Activated CD8-positive, alpha-beta memory T cell treated with anti-CD3 and anti-CD28 coated beads, Interleukin-2, amount 50 U/mL, for 1 hour (primary cell): ENCODE measurements around the gene PAX5.
"Not testable (repeated sequence)": the region's sequence is repeated elsewhere in the genome, so short reads cannot be mapped to it uniquely, and the experiment has no call there.

Source experiments
- DNase-seq: peaks from one replicate; pipeline ENCODE4 v3.0.0-alpha.2; 2020; ENCODE audit errors: extremely low read depth

The PAX5 gene

DNA sequence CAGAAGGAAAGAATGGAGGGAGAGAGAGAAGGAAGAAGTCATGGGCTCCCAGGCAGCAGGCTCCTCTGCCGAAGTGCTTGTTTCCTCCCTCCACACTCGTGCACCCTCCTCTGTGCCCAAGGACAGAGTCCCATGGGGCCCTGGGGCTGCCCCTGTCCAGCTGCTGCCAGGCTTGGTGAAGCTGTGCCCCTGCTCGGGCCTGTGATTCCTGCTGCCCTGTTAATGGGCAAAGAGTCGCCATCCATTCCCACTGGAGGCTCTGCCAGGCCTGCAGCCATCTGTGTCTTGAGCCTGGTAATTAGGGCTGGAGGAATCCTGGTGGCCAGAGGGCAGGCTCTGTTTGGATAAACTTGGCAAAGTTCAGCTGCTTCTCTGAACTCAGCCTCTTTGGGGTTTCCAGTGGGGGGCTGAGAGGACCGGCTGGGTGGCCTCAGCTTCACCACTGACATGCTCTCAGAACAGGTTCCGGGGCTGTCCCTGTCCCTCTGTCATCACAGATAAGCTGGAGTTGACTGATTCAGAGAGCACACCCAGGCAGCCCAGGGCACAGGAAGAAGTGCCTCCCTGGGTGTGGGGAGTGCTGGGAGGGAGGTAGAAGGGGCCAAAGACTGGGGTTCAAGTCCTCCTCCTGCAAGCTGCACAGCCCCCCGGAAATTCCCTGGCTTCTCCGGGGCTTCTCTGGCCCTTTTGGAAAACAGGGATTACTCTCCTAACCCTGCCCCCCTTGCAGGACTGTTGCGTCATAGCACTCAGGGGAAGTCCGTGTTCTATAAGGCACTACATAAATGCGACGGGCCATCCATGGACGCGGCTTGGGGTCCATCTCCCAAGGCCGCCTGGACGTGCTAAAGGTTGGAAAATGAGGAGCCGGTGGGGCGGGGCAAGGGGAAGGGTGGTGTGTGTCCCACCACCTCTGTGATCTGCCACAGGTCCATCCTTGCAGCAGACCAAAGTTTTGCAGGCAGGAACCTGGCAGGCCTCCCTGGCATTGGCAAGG, 154.8 kb downstream of the PAX5 start:
- DNase-seq = no peak

DNA sequence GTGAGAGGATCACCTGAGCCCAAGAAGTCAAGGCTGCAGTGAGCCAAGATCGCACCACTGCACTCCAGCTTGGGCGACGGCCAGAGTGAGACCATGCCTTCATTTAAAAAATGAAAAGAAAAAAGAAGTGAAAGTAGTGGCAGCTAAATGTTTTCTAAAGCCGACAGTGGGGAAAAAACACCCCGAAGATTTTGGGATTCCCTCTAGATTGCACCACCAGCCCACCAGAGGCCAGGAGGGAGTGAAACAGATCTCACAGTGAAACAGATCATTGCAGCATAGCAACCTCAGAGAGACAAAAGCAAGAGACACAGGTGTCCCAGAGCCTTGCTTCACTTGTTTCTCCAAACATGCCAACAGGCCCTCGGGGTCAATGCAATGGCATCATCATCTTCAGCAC, 156.8 kb downstream of the PAX5 start:
- no peak for DNase-seq

DNA sequence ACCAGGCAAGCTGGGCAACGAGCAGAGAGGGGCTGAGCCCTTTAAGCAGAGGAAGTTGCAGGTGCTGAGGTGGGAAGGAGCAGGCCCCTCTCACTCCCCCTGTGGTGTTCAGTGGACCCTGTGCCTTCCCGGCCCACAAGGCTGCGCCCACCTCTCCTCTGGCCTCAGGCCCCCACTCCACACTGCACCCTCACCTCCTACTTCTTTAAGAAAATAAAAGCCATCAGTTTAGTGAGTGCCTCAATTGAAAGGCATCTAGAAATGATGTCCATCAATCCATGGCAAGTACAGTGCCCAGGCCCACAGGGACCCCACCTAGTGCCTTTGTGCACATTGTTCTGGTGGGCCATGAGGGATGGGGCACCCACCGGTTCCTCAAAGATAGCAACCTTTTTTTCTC, 158.0 kb downstream of the PAX5 start:
- DNase-seq = no peak

DNA sequence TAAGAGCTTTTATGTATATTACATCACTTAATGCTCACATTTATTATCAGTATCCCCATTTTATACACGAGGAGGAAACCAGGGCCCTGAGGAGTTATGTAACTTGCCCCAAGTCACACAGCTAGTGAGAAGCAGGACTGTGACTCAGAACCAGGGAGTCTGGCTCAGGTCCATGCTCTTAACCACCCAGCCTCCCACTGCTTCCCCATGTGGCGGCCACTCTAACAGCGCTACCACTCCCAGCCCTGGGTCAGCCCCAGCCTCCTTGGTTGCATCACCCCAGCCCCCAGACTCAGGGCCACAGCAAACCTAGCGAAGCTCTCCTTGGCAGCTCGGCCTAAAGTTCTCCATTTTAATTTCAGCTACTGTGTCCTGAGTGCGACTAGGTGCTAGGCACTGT, 159.1 kb downstream of the PAX5 start:
- DNase-seq = no peak

- DNase-seq = no peak
Measured at GRCh38 chr9:36874261-36874660, 159.8 kb downstream of the PAX5 start.

DNA sequence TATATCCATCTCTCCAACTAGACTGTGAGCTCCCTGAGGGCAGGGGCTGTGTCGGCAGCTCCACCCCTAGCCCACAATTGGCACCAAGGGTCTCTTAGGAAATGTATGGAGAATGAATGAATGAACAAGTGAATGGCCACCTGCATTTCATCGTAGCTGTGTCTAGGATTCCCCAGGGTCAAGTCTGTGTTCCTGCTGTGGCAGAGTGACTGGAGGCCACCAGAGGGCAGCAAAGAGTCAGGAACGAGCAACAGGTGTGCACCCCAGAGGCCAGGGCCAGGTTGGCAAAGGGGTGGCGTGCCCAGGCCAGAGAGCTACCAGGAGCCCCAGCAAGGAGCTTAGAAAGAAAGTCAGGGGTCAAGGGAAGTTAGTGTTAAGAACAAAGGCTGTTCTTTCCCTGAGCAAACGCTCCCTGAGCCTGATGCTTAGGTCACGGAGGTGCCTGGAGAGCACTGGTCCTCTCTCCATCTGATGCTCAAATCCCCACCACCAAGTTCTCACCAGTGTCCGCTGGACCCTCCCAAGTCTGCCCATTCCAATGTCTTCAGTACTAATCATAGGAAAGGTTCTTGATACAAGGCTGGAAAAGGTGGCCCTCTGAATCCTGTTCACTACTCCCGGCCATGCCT, 160.7 kb downstream of the PAX5 start:
- DNase-seq = peak; percentile 17

DNA sequence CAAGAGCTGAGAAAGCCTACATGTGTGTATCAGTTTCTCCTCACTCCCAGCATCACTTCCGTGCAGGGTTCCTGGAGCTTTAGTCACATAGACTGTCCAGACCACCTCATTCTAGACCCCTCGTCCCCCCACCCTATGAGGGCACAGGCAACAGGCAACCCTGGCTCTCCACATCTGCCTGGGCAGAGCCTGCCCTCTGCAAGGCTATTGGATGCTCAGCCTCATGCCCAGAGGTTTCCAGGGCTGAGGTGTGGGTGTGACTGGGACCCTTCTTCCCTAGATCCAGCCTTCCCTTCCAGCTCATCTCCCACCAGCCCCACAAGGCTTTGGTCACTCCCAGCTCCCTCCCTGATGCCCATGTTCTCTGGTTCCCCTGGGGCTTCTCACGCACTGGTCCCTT, 161.4 kb downstream of the PAX5 start:
- no peak for DNase-seq

DNA sequence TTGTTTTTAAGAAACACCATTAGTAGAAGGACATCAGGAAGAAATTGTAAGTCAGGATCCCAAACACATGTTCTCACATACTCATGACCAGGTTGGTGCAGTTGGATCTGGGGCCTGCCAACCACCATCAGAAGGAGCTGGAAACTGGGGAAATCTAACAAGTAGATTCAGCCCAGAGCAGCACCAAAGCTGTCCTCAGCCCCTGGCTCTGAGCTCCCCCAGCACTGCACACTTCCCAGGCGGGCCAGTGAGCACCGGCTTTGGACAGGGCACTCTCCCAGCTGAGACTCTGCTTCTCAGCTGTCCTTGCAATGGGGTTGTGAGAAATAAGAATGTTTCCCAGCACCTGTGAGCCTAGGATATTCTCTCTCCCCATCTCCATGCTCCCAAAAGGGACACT, 162.5 kb downstream of the PAX5 start:
- no peak for DNase-seq

GRCh38 chr9:36870960-36871359, 163.1 kb downstream of the PAX5 start:
- no peak for DNase-seq

DNA sequence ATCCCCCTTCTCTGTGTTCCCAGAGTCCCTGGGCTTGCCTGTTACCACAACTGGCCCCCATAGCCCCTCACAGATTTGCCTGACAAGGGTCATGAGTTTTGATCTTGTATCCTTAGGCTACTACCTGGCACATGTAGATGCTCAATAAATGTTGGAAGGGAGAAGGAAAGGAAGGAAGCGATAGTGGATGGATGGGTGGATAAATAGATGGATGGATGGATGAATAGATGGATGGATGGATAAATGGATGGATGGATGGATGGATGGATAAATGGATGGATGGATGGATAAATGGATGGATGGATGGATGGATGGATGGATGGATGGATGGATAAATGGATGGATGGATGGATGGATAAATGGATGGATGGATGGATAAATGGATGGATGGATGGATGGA, 164.5 kb downstream of the PAX5 start:
- not testable (repeated sequence) for DNase-seq

- no peak for DNase-seq
Measured at GRCh38 chr9:36868586-36869282, 165.3 kb downstream of the PAX5 start.

GRCh38 chr9:36867672-36868471, 166.2 kb downstream of the PAX5 start:
- no peak for DNase-seq

- DNase-seq = no peak
Measured at GRCh38 chr9:36867241-36867640, 166.8 kb downstream of the PAX5 start.

GRCh38 chr9:36866840-36867239, 167.2 kb downstream of the PAX5 start:
- no peak for DNase-seq

DNA sequence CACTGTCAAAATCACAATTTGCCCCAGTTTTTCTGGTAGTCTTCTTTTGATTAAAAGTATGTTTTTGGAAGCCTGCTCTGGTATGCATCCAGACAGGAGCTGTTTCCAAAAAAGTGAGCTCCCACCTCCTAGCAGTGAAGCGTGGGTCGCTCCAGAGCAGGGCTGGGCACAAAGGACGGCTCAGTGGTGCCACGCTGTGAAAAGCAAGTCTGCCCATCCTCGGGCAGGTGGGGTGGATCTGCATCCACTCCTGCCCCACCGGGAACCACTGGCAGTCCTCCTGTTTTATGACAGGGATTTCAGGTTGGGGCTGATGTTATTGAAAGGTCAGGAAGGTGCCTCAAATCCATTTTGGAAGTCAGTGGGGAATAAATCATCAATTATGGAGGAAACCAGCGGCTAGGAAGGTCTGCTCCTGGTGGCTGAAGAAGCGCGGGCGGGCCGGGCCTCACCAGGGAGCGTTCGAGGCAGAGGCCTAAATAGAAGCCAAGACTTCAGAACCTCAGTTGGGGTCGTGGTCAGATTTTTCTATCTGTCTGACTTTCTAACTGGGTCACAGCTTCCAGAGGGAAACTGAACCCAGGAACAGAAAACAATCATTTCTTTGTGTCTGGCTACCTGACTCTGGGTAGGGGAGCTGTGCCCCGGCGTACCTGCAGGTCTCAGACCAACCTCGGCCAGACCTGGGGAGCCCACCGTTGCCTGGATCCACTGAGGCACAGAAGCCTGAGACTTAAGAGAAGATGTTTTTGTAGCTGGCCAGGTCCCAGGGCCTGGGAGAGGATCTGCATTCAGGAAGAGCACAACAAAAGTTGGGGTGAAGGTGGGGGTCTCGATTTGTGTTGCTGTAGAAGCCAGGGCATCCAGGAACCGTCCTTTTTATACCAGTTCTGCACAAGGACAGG, 168.1 kb downstream of the PAX5 start:
- no peak for DNase-seq

- no peak for DNase-seq
Measured at GRCh38 chr9:36864491-36865410, 169.3 kb downstream of the PAX5 start.

GRCh38 chr9:36862206-36863145, 171.6 kb downstream of the PAX5 start:
- no peak for DNase-seq

DNA sequence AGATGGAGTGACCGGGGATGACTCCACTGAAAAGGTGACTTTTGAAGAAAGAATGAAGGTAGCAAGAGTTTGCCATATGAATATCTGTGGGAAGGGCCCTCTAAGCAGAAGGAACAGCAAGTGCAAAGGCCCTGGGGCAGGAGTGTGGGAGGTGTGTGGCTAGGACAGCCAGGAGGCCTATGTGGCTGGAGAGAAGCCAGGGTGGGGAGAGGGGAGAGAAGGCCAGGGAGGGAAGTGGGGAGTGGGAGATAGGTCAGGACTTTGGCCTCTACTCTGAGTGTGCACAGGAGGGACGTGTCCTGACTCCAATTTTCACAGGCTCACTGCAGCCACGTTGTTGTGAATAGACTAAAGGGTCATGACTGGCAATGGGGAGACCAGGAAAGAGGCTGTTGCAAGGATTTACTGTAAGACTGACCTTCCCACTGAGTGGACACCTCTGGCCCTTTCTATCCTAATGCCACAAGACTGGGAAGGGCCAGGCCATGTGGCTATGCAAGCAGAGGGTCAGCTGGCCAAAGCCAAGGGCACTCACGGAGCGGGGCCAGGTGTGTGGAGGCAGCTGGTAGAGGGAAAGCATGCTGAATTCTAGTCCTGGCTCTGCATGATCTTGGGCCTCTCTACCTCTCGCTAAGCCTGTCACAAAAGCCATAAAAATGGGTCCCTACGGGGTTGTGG, 172.4 kb downstream of the PAX5 start:
- no peak for DNase-seq
